Measurements from ENCODE around the gene RPAP3. TPM values are rescaled to one million over a fixed set of nuclear protein-coding genes. Genes with fewer than 3 reads are reported as not detected.
A peak's percentile ranks its signal among the peaks of the same experiment; 100 is the strongest.

Gene RPAP3
- total RNA-seq, 2 experiments from 2014 or later = 21.6 to 53.9 TPM

- Histone ChIP-seq H3K9me2 (ENCODE audit: insufficient read depth, low read length) (no peaks in the 10 kb centered on the region), H3K4me2 (ENCODE audit: low read length) (peak overlapping the region; percentile 16; the same call in 1 of the 2 replicates), H3K27ac (ENCODE audit: low read depth, low read length, poor library complexity, severe bottlenecking) (no peak overlapping the region), H3K4me1 (ENCODE audit: insufficient read depth, low read length, poor library complexity, severe bottlenecking) (peaks cover 55% of the 10 kb centered on the region), H2AFZ (ENCODE audit: low read length) (no peak overlapping the region), H3K79me2 (ENCODE audit: insufficient read depth, low read depth, low read length) (no peaks in the 10 kb centered on the region), H3K36me3 (ENCODE audit: insufficient read depth, low read length) (no peaks in the 10 kb centered on the region), H3K4me3 (ENCODE audit: low read depth, low read length, poor library complexity, severe bottlenecking) (no peak overlapping the region), H4K20me1 (ENCODE audit: insufficient read depth, low read length) (no peaks in the 10 kb centered on the region), H3K9me3 (ENCODE audit: low read length) (no peaks in the 10 kb centered on the region)
- ChIA-PET CTCF (ENCODE audit: unreplicated experiment) (interaction anchor here (2.0 kb wide), 1 partner anchor 13 kb away, joined by 6 read pairs; no protein-coding TSS in a partner anchor), POLR2A (interaction anchor here (6.7 kb wide), 1 partner anchor 13 kb away, joined by 44 read pairs; no protein-coding TSS in a partner anchor)
- intact Hi-C loops (cut with micrococcal nuclease; ENCODE audit: unreplicated experiment) = no loop called here
- BruUV-seq (replicated peaks) = no TSS peak
- no peak for TF ChIP-seq CTCF (conservative IDR thresholded peaks at IDR 0.05; ENCODE audit: low read length)
- no peak for DNase-seq (ENCODE audit: low spot score)
Measured at GRCh38 chr12:47754126-47754525, 48.3 kb upstream of the RPAP3 start.

GRCh38 chr12:47753021-47754001 lies 47.5 kb upstream of the RPAP3 start:
- H3K79me2 ChIP-seq (ENCODE audit: insufficient read depth, low read depth, low read length) = no peaks in the 10 kb centered on the region
- H2AFZ ChIP-seq (ENCODE audit: low read length) = no peak overlapping the region
- POLR2A ChIA-PET = interaction anchor here (6.7 kb wide), 1 partner anchor 12 kb away, joined by 44 read pairs; no protein-coding TSS in a partner anchor
- DNase-seq (ENCODE audit: low spot score) = no peak
- H3K4me1 ChIP-seq (ENCODE audit: insufficient read depth, low read length, poor library complexity, severe bottlenecking) = peaks cover 47% of the 10 kb centered on the region
- H3K27ac ChIP-seq (ENCODE audit: low read depth, low read length, poor library complexity, severe bottlenecking) = no peak overlapping the region
- intact Hi-C loops (cut with micrococcal nuclease; ENCODE audit: unreplicated experiment) = no loop called here
- H3K36me3 ChIP-seq (ENCODE audit: insufficient read depth, low read length) = no peaks in the 10 kb centered on the region
- H3K4me3 ChIP-seq (ENCODE audit: low read depth, low read length, poor library complexity, severe bottlenecking) = no peak overlapping the region
- BruUV-seq (replicated peaks) = no TSS peak
- peak overlapping the region; percentile 16; the same call in 1 of the 2 replicates for H3K4me2 ChIP-seq (ENCODE audit: low read length)
- no peaks in the 10 kb centered on the region for H3K9me2 ChIP-seq (ENCODE audit: insufficient read depth, low read length)
- H3K9me3 ChIP-seq (ENCODE audit: low read length) = no peaks in the 10 kb centered on the region
- H4K20me1 ChIP-seq (ENCODE audit: insufficient read depth, low read length) = no peaks in the 10 kb centered on the region
- TF ChIP-seq EZH2phosphoT487 (IDR thresholded peaks at IDR 0.05; ENCODE audit: borderline replicate concordance, low read depth, low read length) = no peak
- no peak for TF ChIP-seq CTCF (conservative IDR thresholded peaks at IDR 0.05; ENCODE audit: low read length)
- CTCF ChIA-PET (ENCODE audit: unreplicated experiment) = no interaction called here

- Histone ChIP-seq H3K36me3 (ENCODE audit: insufficient read depth, low read length) (no peaks in the 10 kb centered on the region), H4K20me1 (ENCODE audit: insufficient read depth, low read length) (no peaks in the 10 kb centered on the region), H3K79me2 (ENCODE audit: insufficient read depth, low read depth, low read length) (no peaks in the 10 kb centered on the region), H3K4me3 (ENCODE audit: low read depth, low read length, poor library complexity, severe bottlenecking) (no peak overlapping the region), H2AFZ (ENCODE audit: low read length) (no peak overlapping the region), H3K9me3 (ENCODE audit: low read length) (no peaks in the 10 kb centered on the region), H3K4me2 (ENCODE audit: low read length) (no peak overlapping the region), H3K27ac (ENCODE audit: low read depth, low read length, poor library complexity, severe bottlenecking) (no peak overlapping the region), H3K4me1 (ENCODE audit: insufficient read depth, low read length, poor library complexity, severe bottlenecking) (peaks cover 50% of the 10 kb centered on the region), H3K9me2 (ENCODE audit: insufficient read depth, low read length) (no peaks in the 10 kb centered on the region)
- intact Hi-C loops (cut with micrococcal nuclease; ENCODE audit: unreplicated experiment) = no loop called here
- TF ChIP-seq CTCF (conservative IDR thresholded peaks at IDR 0.05; ENCODE audit: low read length) (no peak), EZH2phosphoT487 (IDR thresholded peaks at IDR 0.05; ENCODE audit: borderline replicate concordance, low read depth, low read length) (no peak)
- BruUV-seq (replicated peaks) = no TSS peak
- POLR2A ChIA-PET = interaction anchor here (1.3 kb wide), 1 partner anchor 14 kb away, joined by 3 read pairs; no protein-coding TSS in a partner anchor
- CTCF ChIA-PET (ENCODE audit: unreplicated experiment) = no interaction called here
- no peak for DNase-seq (ENCODE audit: low spot score)
Measured at GRCh38 chr12:47752552-47752951, 46.7 kb upstream of the RPAP3 start.
